SK-N-SH (cell line): ENCODE results near the gene MAGEA11.
"Not testable (repeated sequence)": the region's sequence is repeated elsewhere in the genome, so short reads cannot be mapped to it uniquely, and the experiment has no call there.

Experiments used
- CTCF ChIP-seq: fragments of 200-600 bp; sonication (generic); IDR thresholded peaks from 2 replicates; pipeline ENCODE4 v1.6.1; 2017; ENCODE audit warnings: antibody characterized with exemption, mild to moderate bottlenecking, moderate library complexity
- EP300 ChIP-seq, 2 experiments: IDR thresholded peaks; 2 replicates each; pipeline versions ENCODE4 v1.4.0 to v1.6.1; 2012; ENCODE audit warnings: borderline replicate concordance in 1 of 2, low read depth in 1 of 2, low read length in 1 of 2
- FOXM1 ChIP-seq: IDR thresholded peaks from 2 replicates; pipeline ENCODE4 v1.4.0; 2012; ENCODE audit warnings: low read depth, mild to moderate bottlenecking
- GATA2 ChIP-seq: sonication (generic); formaldehyde crosslinking; IDR thresholded peaks from 2 replicates; pipeline ENCODE4 v1.5.0; 2020; ENCODE audit warnings: mild to moderate bottlenecking, missing genetic modification reagents
- PBX3 ChIP-seq: IDR thresholded peaks from 2 replicates; pipeline ENCODE4; 2012
- POLR2AphosphoS5 ChIP-seq: IDR thresholded peaks from 2 replicates; pipeline ENCODE4 v1.6.1; 2012; ENCODE audit warnings: low read depth, low read length
- TAF1 ChIP-seq: IDR thresholded peaks from 2 replicates; pipeline ENCODE4 v1.6.1; 2012; ENCODE audit warnings: low read depth, mild to moderate bottlenecking, low read length, moderate library complexity, borderline replicate concordance
- TCF12 ChIP-seq: IDR thresholded peaks from 2 replicates; pipeline ENCODE4 v1.4.0; 2012
- TEAD4 ChIP-seq: IDR thresholded peaks from 2 replicates; pipeline ENCODE4 v1.4.0; 2012; ENCODE audit warnings: mild to moderate bottlenecking, borderline replicate concordance; ENCODE audit not compliant: insufficient read depth
- USF2 ChIP-seq: fragments of 150-350 bp; IDR thresholded peaks from 2 replicates; pipeline ENCODE4 v1.6.1; 2017; ENCODE audit warnings: antibody characterized with exemption, low read length, low read depth, borderline replicate concordance
- YY1 ChIP-seq: IDR thresholded peaks from 2 replicates; pipeline ENCODE4 v1.4.0; 2012; ENCODE audit warnings: low read depth, mild to moderate bottlenecking

GRCh38 chrX:149758715-149759078, 46.8 kb downstream of the MAGEA11 start:
- TF ChIP-seq YY1; CTCF; FOXM1; EP300 (IDR thresholded peaks at IDR 0.05; ENCODE audit: borderline replicate concordance in 1 of 2, low read depth in 1 of 2, low read length in 1 of 2); TAF1; USF2; GATA2 (CRISPR knock-in tag); TEAD4; TCF12; POLR2AphosphoS5; PBX3: not testable (repeated sequence)
